ENCODE data around the gene TMEM273.

DNA sequence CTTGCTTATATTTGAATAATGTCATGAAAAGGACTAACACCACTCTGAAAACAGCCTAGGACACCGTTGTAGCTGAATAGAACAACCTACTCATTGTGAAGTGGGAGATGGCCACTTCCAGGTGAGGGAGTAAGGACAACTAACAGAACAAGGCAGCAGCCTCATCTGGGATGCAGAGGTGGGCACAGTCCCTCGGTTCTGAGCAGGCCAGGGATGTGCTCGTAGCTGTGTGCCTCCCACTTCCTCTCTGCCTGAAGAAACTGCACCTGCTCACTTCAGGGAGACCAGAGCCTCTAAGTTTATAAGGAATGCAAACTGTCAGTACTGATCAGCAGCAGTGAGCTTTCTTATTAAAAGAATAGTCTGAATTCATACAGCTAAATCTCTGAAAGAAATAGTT lies 75.3 kb downstream of the TMEM273 start:
- TF ChIP-seq, protein P1, sequence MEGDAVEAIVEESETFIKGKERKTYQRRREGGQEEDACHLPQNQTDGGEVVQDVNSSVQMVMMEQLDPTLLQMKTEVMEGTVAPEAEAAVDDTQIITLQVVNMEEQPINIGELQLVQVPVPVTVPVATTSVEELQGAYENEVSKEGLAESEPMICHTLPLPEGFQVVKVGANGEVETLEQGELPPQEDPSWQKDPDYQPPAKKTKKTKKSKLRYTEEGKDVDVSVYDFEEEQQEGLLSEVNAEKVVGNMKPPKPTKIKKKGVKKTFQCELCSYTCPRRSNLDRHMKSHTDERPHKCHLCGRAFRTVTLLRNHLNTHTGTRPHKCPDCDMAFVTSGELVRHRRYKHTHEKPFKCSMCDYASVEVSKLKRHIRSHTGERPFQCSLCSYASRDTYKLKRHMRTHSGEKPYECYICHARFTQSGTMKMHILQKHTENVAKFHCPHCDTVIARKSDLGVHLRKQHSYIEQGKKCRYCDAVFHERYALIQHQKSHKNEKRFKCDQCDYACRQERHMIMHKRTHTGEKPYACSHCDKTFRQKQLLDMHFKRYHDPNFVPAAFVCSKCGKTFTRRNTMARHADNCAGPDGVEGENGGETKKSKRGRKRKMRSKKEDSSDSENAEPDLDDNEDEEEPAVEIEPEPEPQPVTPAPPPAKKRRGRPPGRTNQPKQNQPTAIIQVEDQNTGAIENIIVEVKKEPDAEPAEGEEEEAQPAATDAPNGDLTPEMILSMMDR (IDR thresholded peaks at IDR 0.05): no peak
- no peak for TF ChIP-seq EP300 (IDR thresholded peaks at IDR 0.05; ENCODE audit: borderline replicate concordance in 1 of 2, low read depth in 1 of 2, low read length in 1 of 2)
- TF ChIP-seq, protein P2, sequence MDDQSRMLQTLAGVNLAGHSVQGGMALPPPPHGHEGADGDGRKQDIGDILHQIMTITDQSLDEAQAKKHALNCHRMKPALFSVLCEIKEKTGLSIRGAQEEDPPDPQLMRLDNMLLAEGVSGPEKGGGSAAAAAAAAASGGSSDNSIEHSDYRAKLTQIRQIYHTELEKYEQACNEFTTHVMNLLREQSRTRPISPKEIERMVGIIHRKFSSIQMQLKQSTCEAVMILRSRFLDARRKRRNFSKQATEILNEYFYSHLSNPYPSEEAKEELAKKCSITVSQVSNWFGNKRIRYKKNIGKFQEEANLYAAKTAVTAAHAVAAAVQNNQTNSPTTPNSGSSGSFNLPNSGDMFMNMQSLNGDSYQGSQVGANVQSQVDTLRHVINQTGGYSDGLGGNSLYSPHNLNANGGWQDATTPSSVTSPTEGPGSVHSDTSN (IDR thresholded peaks at IDR 0.05): no peak

Data from SK-N-SH (cell line).